Occipital lobe (tissue), 2 donors: ENCODE data around the gene MUC5AC. TPM values are rescaled to one million over a fixed set of nuclear protein-coding genes. Genes with fewer than 3 reads are reported as not detected.
"Not testable (repeated sequence)": the region's sequence is repeated elsewhere in the genome, so short reads cannot be mapped to it uniquely, and the experiment has no call there.

Experiments
- DNase-seq: peaks from one replicate; lab custom pipeline; 2025; lab: John Stamatoyannopoulos, UW
- total RNA-seq: library from RNA; depleted of rRNA; stranded (reverse); fragments of >200 nt; gene quantifications from one replicate; pipeline ENCODE4 v1.2.3, GENCODE V29; 2014

The MUC5AC gene
- total RNA-seq, 1 donor from 2014 or later: not detected

GRCh38 chr11:1207401-1208143 lies 49.8 kb downstream of the MUC5AC start:
- DNase-seq: no peak

- no peak for DNase-seq
These were observed 50.3 kb downstream of the MUC5AC start for GRCh38 chr11:1208144-1208393.

- no peak for DNase-seq
These were observed 50.9 kb downstream of the MUC5AC start for GRCh38 chr11:1208394-1209261.

GRCh38 chr11:1209371-1210057 lies 51.8 kb downstream of the MUC5AC start:
- no peak for DNase-seq

- DNase-seq: no peak
These were observed 54.1 kb downstream of the MUC5AC start for GRCh38 chr11:1211838-1212237.

- DNase-seq: not testable (repeated sequence)
These were observed 58.1 kb downstream of the MUC5AC start for GRCh38 chr11:1215826-1216225.

- no peak for DNase-seq
These were observed 59.4 kb downstream of the MUC5AC start for GRCh38 chr11:1217151-1217550.

- no peak for DNase-seq
These were observed 60.6 kb downstream of the MUC5AC start for GRCh38 chr11:1218256-1218787.

- no peak for DNase-seq
These were observed 61.2 kb downstream of the MUC5AC start for GRCh38 chr11:1218788-1219445.

GRCh38 chr11:1219446-1219833 lies 61.7 kb downstream of the MUC5AC start:
- DNase-seq: no peak

GRCh38 chr11:1219834-1220815 lies 62.4 kb downstream of the MUC5AC start:
- DNase-seq: no peak

GRCh38 chr11:1220941-1221721 lies 63.4 kb downstream of the MUC5AC start:
- DNase-seq: no peak

GRCh38 chr11:1221848-1222311 lies 64.1 kb downstream of the MUC5AC start:
- DNase-seq: no peak

- DNase-seq: no peak
These were observed 65.0 kb downstream of the MUC5AC start, which contains the start of gene MUC5B for GRCh38 chr11:1222491-1223345. TSS of gene MUC5B (plus strand) at chr11:1223066. CDS start at chr11:1223124, 58 bp downstream.

- DNase-seq: no peak
These were observed 65.8 kb downstream of the MUC5AC start for GRCh38 chr11:1223346-1224110.

GRCh38 chr11:1224111-1224490 lies 66.3 kb downstream of the MUC5AC start:
- DNase-seq: no peak
